Epithelial cell of prostate (primary cell): ENCODE measurements around the gene TMEM120A.
A peak's percentile ranks its signal among the peaks of the same experiment; 100 is the strongest.

Source experiments
- DNase-seq: peaks from one replicate; pipeline ENCODE4 v3.0.0-alpha.2; 2011; ENCODE audit warnings: low read depth, low spot score
- H3K27ac ChIP-seq: fragments of 450-650 bp; 2 replicates; pipeline ENCODE4 v1.5.1; 2017; ENCODE audit warnings: mild to moderate bottlenecking

Gene TMEM120A

DNA sequence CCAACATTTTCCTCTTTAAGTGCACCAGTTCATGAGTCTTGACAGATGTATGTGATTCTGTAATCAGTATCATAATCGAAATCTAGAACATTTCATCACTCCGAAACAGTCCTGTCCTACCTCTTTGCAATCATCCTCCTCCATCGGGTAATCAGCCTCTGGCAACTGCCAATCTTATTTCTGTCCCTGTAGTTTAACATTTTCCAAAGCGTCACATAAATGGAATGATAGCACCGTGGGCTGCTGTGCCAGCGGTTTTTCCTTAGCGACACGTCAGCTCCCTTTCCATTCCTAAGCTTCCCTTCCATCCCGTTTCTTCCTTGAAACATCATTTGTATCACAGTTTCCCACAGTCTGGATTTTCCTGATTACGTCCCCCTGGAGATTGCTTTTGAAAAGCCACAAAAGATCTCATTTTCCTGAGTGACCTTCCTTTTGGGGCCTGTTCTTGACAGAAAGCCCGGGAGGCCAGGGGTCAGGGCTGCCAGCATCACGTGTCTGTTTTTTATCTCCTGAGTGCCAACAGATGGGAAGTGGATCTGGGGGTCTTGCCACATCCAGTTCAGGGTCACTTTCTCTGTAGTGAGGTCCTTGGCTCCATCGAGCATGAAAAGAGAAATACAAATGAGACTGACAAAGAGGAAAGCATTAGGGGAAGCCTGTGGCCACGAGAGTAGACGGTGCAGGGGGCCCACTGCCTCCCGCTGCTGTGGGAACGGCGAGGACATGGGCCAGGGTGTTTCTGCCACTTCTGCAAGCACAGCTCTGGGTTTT is 31.6 kb downstream of the TMEM120A start:
- no peak overlapping the region for H3K27ac ChIP-seq

DNA sequence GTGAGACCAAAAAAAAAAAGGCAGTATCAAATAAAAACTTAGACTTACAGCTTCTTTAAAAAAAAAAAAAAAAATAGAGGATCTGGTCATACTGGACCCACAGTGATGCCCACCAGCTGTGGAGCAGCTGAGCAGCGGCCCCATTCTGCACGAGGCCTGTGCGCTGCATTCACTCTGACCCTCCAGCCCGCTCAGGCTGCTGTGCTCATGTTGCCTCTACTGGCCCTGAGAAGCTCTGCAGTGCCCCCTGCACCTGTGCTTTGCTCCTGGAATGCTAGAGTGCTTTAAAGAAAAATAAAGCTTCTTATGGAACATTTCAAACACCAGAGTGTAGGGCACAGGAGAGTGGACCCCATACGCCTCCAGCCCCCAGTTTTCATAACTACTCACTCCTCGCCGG is 33.2 kb downstream of the TMEM120A start:
- no peak overlapping the region for H3K27ac ChIP-seq

More for the DNA sequence above, 31.6 kb downstream of the TMEM120A start:
- DNase-seq = no peak

GRCh38 chr7:75960372-75960771 is 34.0 kb downstream of the TMEM120A start:
- no peak for DNase-seq
- no peak overlapping the region for H3K27ac ChIP-seq

More for the DNA sequence above, 33.2 kb downstream of the TMEM120A start:
- no peak for DNase-seq

GRCh38 chr7:75958802-75959543 is 35.4 kb downstream of the TMEM120A start:
- DNase-seq = no peak
- no peak overlapping the region for H3K27ac ChIP-seq

GRCh38 chr7:75957021-75957736 is 37.2 kb downstream of the TMEM120A start:
- no peak for DNase-seq
- H3K27ac ChIP-seq = no peak overlapping the region

- DNase-seq = no peak
- no peak overlapping the region for H3K27ac ChIP-seq
Measured at GRCh38 chr7:75955331-75955955, 39.0 kb downstream of the TMEM120A start.

- H3K27ac ChIP-seq = no peak overlapping the region
- DNase-seq = no peak
Measured at GRCh38 chr7:75953931-75954330, 40.5 kb downstream of the TMEM120A start.

- DNase-seq = no peak
- H3K27ac ChIP-seq = no peak overlapping the region
Measured at GRCh38 chr7:75953431-75953830, 41.0 kb downstream of the TMEM120A start.

- peak overlapping the region; percentile 8 for H3K27ac ChIP-seq
- peak; percentile 62 for DNase-seq
Measured at GRCh38 chr7:75951506-75951905, 42.9 kb downstream of the TMEM120A start.

DNA sequence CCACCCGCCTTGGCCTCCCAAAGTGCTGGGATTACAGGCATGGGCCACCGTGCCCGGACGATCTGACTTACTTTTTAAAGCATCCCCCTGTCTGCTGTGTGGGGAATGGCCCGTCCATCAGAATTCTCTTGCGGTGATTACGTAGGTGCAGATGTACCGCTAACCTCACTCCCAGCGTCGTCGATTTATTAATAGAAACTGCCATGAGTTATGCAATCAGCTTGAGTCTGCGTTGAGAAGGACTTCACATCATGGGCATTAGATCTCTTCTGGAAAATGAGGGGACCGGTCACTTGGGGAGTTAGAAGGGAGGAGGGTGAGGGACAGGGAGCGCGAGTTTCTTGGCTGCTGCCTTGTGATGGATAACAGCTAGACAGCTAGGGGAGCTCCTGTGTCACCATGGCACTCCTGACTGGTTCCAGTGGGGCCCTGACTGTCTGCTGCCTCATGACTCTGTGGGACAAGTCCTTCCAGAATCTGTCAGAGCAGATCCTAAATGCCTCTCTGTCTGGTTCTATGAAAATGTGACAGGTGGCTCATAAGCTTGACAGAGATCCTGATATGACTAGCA is 44.2 kb downstream of the TMEM120A start:
- H3K27ac ChIP-seq = no peak overlapping the region
- DNase-seq = no peak

GRCh38 chr7:75948179-75948578 is 46.2 kb downstream of the TMEM120A start:
- no peak for DNase-seq
- H3K27ac ChIP-seq = no peak overlapping the region

GRCh38 chr7:75946207-75946855 is 48.1 kb downstream of the TMEM120A start:
- H3K27ac ChIP-seq = peak overlapping the region; percentile 87
- DNase-seq = no peak

GRCh38 chr7:75945297-75946168 is 48.9 kb downstream of the TMEM120A start:
- peak; percentile 58 for DNase-seq
- peak overlapping the region; percentile 87 for H3K27ac ChIP-seq

- peak overlapping the region; percentile 87 for H3K27ac ChIP-seq
- DNase-seq = no peak
Measured at GRCh38 chr7:75944507-75944906, 49.9 kb downstream of the TMEM120A start.

- peak; percentile 83 for DNase-seq
- H3K27ac ChIP-seq = peak overlapping the region; percentile 87
Measured at GRCh38 chr7:75943864-75944263, 50.5 kb downstream of the TMEM120A start.

GRCh38 chr7:75938921-75939320 is 55.5 kb downstream of the TMEM120A start:
- H3K27ac ChIP-seq = no peak overlapping the region
- DNase-seq = no peak

DNA sequence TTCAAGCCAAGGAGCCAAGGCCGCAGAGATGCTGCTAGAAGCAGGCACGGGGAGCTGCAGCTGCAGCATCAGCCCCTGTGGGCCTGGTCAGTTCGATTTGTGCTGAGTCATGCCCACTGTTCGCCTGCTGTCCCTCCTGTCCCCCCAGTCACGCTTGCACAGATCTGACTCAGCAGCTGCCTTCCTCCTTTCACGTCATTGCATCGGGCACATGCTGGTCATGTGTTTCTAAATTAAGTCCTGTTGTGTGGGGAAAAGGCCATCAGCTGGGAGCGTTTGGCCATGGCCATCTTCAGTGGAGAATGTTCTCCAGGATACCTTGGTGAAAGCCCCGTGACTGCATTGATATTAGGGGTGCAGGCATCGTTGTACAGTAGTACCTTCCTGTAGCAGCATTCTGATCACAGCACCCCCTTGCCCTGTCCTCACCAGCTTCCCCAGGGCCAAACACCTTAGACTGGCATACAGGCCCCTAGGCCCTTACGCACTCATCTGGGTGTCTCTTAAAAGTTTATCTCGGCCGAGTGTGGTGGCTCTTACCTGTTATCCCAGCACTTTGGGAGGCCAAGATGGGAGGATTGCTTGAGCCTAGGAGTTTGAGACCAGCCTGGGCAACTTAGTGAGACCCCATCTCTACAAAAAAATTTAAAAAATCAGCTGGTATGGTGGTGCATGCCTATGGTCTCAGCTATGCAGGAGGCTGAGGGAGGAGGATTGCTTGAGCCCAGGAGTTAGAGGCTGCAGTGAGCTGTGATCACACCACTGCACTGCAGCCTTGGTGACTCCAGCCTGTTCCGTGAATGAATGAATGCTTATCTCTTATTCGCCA is 56.2 kb downstream of the TMEM120A start:
- no peak for DNase-seq
- H3K27ac ChIP-seq = no peak overlapping the region
